A549 (cell line): ENCODE measurements around the gene TAF5. TPM values are rescaled to one million over a fixed set of nuclear protein-coding genes. Genes with fewer than 3 reads are reported as not detected.

Experiments used
- ATOH8 ChIP-seq: fragments of 250-450 bp; sonication (Bioruptor Pico); IDR thresholded peaks from 2 replicates; pipeline ENCODE4 v1.5.0; 2020; ENCODE audit warnings: low read depth, mild to moderate bottlenecking, moderate library complexity
- BHLHE40 ChIP-seq: IDR thresholded peaks from 2 replicates; pipeline ENCODE4 v1.6.1; 2012; ENCODE audit warnings: low read depth, low read length, inconsistent platforms
- CBX2 ChIP-seq: fragments of 200-600 bp; sonication (generic); IDR thresholded peaks from 2 replicates; pipeline ENCODE4 v1.6.1; 2016; ENCODE audit warnings: low read depth, mild to moderate bottlenecking, borderline replicate concordance
- CBX8 ChIP-seq: fragments of 200-600 bp; sonication (generic); IDR thresholded peaks from 2 replicates; pipeline ENCODE4 v1.6.1; 2016
- CHD2 ChIP-seq: fragments of 150-350 bp; IDR thresholded peaks from 2 replicates; pipeline ENCODE4 v1.6.1; 2014; ENCODE audit warnings: low read length; ENCODE audit not compliant: partially characterized antibody
- CTCF ChIP-seq: fragments of >200 bp; sonication (Bioruptor Twin); formaldehyde crosslinking; IDR thresholded peaks from 3 replicates; pipeline ENCODE4 v1.5.1; 2016
- E2F6 ChIP-seq: IDR thresholded peaks from 2 replicates; pipeline ENCODE4 v1.6.1; 2012; ENCODE audit warnings: low read depth, borderline replicate concordance
- EHMT2 ChIP-seq: fragments of 200-600 bp; sonication (generic); IDR thresholded peaks from 2 replicates; pipeline ENCODE4 v1.6.1; 2016; ENCODE audit warnings: antibody characterized with exemption, low read depth, mild to moderate bottlenecking, moderate library complexity
- EP300 ChIP-seq, 2 experiments: fragments of >200 bp; sonication (Bioruptor Twin); formaldehyde crosslinking; IDR thresholded peaks; 2 replicates in 1 of 2; 3 replicates in 1 of 2; pipeline ENCODE4 v1.6.1; 2016 to 2017
- ESRRA ChIP-seq: fragments of 150-350 bp; IDR thresholded peaks from 2 replicates; pipeline ENCODE4 v1.6.1; 2014; ENCODE audit warnings: mild to moderate bottlenecking, low read length, borderline replicate concordance
- FOSB ChIP-seq: fragments of 250-450 bp; sonication (Bioruptor Pico); IDR thresholded peaks from 2 replicates; pipeline ENCODE4 v1.5.0; 2020; ENCODE audit warnings: mild to moderate bottlenecking, moderate library complexity
- GATA3 ChIP-seq: IDR thresholded peaks from 2 replicates; pipeline ENCODE4 v1.6.1; 2012; ENCODE audit warnings: borderline replicate concordance
- HEYL ChIP-seq: fragments of 250-450 bp; sonication (Bioruptor Pico); IDR thresholded peaks from 2 replicates; pipeline ENCODE4 v1.8.0; 2021; ENCODE audit warnings: mild to moderate bottlenecking, moderate library complexity
- HOXA7 ChIP-seq: fragments of 250-450 bp; sonication (Bioruptor Pico); IDR thresholded peaks from 2 replicates; pipeline ENCODE4 v1.5.0; 2020; ENCODE audit warnings: mild to moderate bottlenecking, moderate library complexity
- JUN ChIP-seq, 2 experiments: fragments of >200 bp; sonication (Bioruptor Twin); formaldehyde crosslinking; IDR thresholded peaks; 2 replicates in 1 of 2; 3 replicates in 1 of 2; pipeline ENCODE4 v1.6.1; 2016 to 2017
- JUNB ChIP-seq: fragments of >200 bp; sonication (Bioruptor Twin); formaldehyde crosslinking; IDR thresholded peaks from 2 replicates; pipeline ENCODE4 v1.6.1; 2016
- KDM5A ChIP-seq: fragments of 200-600 bp; sonication (generic); IDR thresholded peaks from 2 replicates; pipeline ENCODE4 v1.6.1; 2016; ENCODE audit warnings: antibody characterized with exemption, mild to moderate bottlenecking
- MAFK ChIP-seq: fragments of 450-650 bp; IDR thresholded peaks from 2 replicates; pipeline ENCODE4 v1.6.1; 2014; ENCODE audit not compliant: partially characterized antibody
- MYC ChIP-seq: IDR thresholded peaks from 2 replicates; pipeline ENCODE4 v1.6.1; 2012; ENCODE audit warnings: mild to moderate bottlenecking, inconsistent platforms, low read length, improper control_type of control experiment, borderline replicate concordance
- NR3C1 ChIP-seq: fragments of >200 bp; sonication (Bioruptor Twin); formaldehyde crosslinking; IDR thresholded peaks from 3 replicates; pipeline ENCODE4 v1.6.1; 2017
- POLR2A ChIP-seq: IDR thresholded peaks from 2 replicates; pipeline ENCODE4 v1.6.1; 2012; ENCODE audit warnings: mild to moderate bottlenecking, low read length
- POLR2AphosphoS2 ChIP-seq: conservative IDR thresholded peaks from 2 replicates; pipeline ENCODE4 v1.6.1; 2012; ENCODE audit warnings: low read length, improper control_type of control experiment, inconsistent platforms
- RAD21 ChIP-seq, 2 experiments: fragments of >200 bp in 1 of 2; sonication (Bioruptor Twin) in 1 of 2; formaldehyde crosslinking in 1 of 2; IDR thresholded peaks in 1 of 2; conservative IDR thresholded peaks in 1 of 2; 2 replicates in 1 of 2; 3 replicates in 1 of 2; pipeline ENCODE4 v1.6.1; 2012 to 2018; ENCODE audit warnings: inconsistent platforms in 1 of 2
- RARB ChIP-seq: fragments of 250-450 bp; sonication (Bioruptor Pico); IDR thresholded peaks from 2 replicates; pipeline ENCODE4 v1.8.0; 2021; ENCODE audit warnings: mild to moderate bottlenecking, moderate library complexity
- RCOR1 ChIP-seq: fragments of 150-350 bp; IDR thresholded peaks from 2 replicates; pipeline ENCODE4 v1.6.1; 2014; ENCODE audit warnings: antibody characterized with exemption, low read length, low read depth
- SMC3 ChIP-seq: fragments of >200 bp; sonication (Bioruptor Twin); formaldehyde crosslinking; IDR thresholded peaks from 3 replicates; pipeline ENCODE4 v1.6.1; 2018; ENCODE audit warnings: inconsistent platforms
- TFCP2L1 ChIP-seq: fragments of 250-450 bp; sonication (Bioruptor Pico); IDR thresholded peaks from 2 replicates; pipeline ENCODE4 v1.5.0; 2021; ENCODE audit warnings: mild to moderate bottlenecking
- ZFP36 ChIP-seq: fragments of 450-650 bp; IDR thresholded peaks from 2 replicates; pipeline ENCODE4 v1.6.1; 2014; ENCODE audit warnings: borderline replicate concordance; ENCODE audit not compliant: partially characterized antibody
- ZSCAN20 ChIP-seq: fragments of 250-450 bp; sonication (Bioruptor Pico); IDR thresholded peaks from 2 replicates; pipeline ENCODE4 v1.8.0; 2022; ENCODE audit warnings: mild to moderate bottlenecking, moderate library complexity
- polyA plus RNA-seq, 4 experiments: library from polyadenylated mRNA; depleted of rRNA in 3 of 4; stranded (reverse); fragments of >200 nt; fragmentation: RNase III in 1 of 4; extraction: RNeasy Plus Mini Kit Qiagen cat#74134 plus additional on column Dnase treatment in 1 of 4; gene quantifications; 2 replicates in 3 of 4; 3 replicates in 1 of 4; pipeline ENCODE4 v1.2.3, GENCODE V29; 2011 to 2017
- TF ChIP-seq, protein P1 (sequence below): fragments of >200 bp; sonication (Bioruptor Twin); formaldehyde crosslinking; IDR thresholded peaks from 2 replicates; pipeline ENCODE4 v1.6.1; 2016
- TF ChIP-seq, protein P2 (sequence below): IDR thresholded peaks from 2 replicates; pipeline ENCODE4 v1.6.1; 2012
- TF ChIP-seq, protein P3 (sequence below): fragments of >200 bp; sonication (Bioruptor Twin); formaldehyde crosslinking; IDR thresholded peaks from 3 replicates; pipeline ENCODE4 v1.6.1; 2016
- TF ChIP-seq, protein P4 (sequence below): IDR thresholded peaks from 2 replicates; pipeline ENCODE4 v1.6.1; 2012

The TAF5 gene
- polyA plus RNA-seq, 2 of the 4 experiments (the other 2 are of a cell fraction): 4.1 to 5.3 TPM

GRCh38 chr10:103396067-103396788, 28.5 kb downstream of the TAF5 start, which contains the start of the genes ATP5MK and PDCD11 (continued):
- TF ChIP-seq, protein P1, sequence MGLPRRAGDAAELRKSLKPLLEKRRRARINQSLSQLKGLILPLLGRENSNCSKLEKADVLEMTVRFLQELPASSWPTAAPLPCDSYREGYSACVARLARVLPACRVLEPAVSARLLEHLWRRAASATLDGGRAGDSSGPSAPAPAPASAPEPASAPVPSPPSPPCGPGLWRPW: no peak
- no peak for TF ChIP-seq RARB (CRISPR knock-in tag)
- TF ChIP-seq ESRRA: no peak
- no peak for TF ChIP-seq EP300 (IDR thresholded peaks at IDR 0.05)
- no peak for TF ChIP-seq JUNB
- no peak for TF ChIP-seq CHD2
- TF ChIP-seq ZFP36: no peak
- TF ChIP-seq CBX8: no peak
- TF ChIP-seq RCOR1: no peak
- TF ChIP-seq, protein P2, sequence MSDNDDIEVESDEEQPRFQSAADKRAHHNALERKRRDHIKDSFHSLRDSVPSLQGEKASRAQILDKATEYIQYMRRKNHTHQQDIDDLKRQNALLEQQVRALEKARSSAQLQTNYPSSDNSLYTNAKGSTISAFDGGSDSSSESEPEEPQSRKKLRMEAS: peak; percentile 98
- 0 out of 2 replicates have a peak, but pooled peaks have one; percentile 38 for TF ChIP-seq GATA3
- 0 out of 2 replicates have a peak, but pooled peaks have one; percentile 27 for TF ChIP-seq KDM5A
- TF ChIP-seq TFCP2L1 (CRISPR knock-in tag): no peak
- TF ChIP-seq, protein P3, sequence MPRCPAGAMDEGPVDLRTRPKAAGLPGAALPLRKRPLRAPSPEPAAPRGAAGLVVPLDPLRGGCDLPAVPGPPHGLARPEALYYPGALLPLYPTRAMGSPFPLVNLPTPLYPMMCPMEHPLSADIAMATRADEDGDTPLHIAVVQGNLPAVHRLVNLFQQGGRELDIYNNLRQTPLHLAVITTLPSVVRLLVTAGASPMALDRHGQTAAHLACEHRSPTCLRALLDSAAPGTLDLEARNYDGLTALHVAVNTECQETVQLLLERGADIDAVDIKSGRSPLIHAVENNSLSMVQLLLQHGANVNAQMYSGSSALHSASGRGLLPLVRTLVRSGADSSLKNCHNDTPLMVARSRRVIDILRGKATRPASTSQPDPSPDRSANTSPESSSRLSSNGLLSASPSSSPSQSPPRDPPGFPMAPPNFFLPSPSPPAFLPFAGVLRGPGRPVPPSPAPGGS: peak; percentile 93
- no peak for TF ChIP-seq ATOH8 (CRISPR knock-in tag)
- no peak for TF ChIP-seq HEYL (CRISPR knock-in tag)
- TF ChIP-seq BHLHE40: no peak
- TF ChIP-seq NR3C1: no peak
- peak; percentile 89; the same call in 1 of the 2 replicates for TF ChIP-seq MYC
- TF ChIP-seq MAFK: no peak
- no peak for TF ChIP-seq ZSCAN20 (CRISPR knock-in tag)
- TF ChIP-seq POLR2A: peak; percentile 94
- no peak for TF ChIP-seq EHMT2
- TF ChIP-seq HOXA7 (CRISPR knock-in tag): no peak
- TF ChIP-seq, protein P4, sequence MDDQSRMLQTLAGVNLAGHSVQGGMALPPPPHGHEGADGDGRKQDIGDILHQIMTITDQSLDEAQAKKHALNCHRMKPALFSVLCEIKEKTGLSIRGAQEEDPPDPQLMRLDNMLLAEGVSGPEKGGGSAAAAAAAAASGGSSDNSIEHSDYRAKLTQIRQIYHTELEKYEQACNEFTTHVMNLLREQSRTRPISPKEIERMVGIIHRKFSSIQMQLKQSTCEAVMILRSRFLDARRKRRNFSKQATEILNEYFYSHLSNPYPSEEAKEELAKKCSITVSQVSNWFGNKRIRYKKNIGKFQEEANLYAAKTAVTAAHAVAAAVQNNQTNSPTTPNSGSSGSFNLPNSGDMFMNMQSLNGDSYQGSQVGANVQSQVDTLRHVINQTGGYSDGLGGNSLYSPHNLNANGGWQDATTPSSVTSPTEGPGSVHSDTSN: peak; percentile 8; the same call in 1 of the 2 replicates
- no peak for TF ChIP-seq SMC3
- TF ChIP-seq E2F6: peak; percentile 82
- no peak for TF ChIP-seq CTCF
- TF ChIP-seq JUN (IDR thresholded peaks at IDR 0.05): peak; percentile 59 to 77; a peak in 3 of 5 replicates
- TF ChIP-seq FOSB: no peak
- no peak for TF ChIP-seq RAD21 (conservative IDR thresholded peaks at IDR 0.05 in 1 of 2, IDR thresholded peaks at IDR 0.05 in 1 of 2)
- no peak for TF ChIP-seq CBX2
- TF ChIP-seq POLR2AphosphoS2: no peak
